ENCODE measurements around the gene CFAP97.

Gene CFAP97

DNA sequence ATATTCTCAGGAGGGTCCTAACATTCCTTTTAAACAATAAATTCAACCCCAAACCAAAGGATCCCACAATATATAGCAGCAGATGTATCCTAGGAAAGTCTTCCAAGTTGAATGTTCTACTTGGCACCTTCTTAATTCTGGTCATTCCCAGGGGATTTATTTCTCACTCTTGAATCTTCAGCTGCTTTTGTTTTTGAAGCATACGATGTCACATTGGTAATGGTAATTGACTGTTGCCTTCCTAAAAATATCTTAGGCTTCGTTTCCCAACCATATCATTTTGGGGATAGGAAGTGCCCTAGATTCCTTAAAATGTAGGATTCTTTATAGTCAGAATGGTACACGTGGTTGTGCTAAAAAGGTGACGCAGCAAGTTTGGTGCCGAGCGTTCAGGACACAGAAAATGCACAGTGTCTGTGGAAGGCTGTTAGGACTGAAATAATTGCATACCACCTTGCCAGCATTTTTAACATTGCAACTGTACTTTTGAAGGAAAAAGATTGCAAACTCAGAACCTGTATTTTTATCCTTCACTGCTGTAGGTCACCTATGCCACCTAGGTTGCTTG is 13.7 kb upstream of the CFAP97 start:
- in situ Hi-C loops (cut with HindIII; ENCODE audit: low sequenced_read_pairs) = no loop called here
- TF ChIP-seq, protein P1, sequence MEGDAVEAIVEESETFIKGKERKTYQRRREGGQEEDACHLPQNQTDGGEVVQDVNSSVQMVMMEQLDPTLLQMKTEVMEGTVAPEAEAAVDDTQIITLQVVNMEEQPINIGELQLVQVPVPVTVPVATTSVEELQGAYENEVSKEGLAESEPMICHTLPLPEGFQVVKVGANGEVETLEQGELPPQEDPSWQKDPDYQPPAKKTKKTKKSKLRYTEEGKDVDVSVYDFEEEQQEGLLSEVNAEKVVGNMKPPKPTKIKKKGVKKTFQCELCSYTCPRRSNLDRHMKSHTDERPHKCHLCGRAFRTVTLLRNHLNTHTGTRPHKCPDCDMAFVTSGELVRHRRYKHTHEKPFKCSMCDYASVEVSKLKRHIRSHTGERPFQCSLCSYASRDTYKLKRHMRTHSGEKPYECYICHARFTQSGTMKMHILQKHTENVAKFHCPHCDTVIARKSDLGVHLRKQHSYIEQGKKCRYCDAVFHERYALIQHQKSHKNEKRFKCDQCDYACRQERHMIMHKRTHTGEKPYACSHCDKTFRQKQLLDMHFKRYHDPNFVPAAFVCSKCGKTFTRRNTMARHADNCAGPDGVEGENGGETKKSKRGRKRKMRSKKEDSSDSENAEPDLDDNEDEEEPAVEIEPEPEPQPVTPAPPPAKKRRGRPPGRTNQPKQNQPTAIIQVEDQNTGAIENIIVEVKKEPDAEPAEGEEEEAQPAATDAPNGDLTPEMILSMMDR (IDR thresholded peaks at IDR 0.05; ENCODE audit: low read depth, low read length, missing control alignments) = no peak
- DNase-seq (ENCODE audit: low read depth) = no peak
- no peak overlapping the region for H3K4me3 ChIP-seq (ENCODE audit: low read depth, low read length)

DNA sequence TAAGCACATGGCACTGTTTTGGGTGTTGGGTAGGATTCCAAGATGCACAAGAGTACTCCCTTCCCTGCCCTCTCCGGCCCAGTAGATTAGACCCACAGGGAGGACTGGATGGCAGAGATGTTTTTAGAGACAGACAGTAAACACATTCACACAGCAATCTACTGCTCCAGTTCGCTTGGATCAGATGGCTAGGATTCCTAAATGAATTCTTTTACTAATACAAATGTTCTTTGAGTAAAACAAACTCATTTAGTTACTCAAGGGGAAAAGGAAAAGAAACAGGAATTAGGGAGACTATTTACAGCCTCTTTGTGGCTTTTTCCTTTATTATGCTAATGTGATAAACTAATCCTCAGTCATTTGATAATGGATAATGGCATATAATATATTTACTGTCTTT is 11.5 kb upstream of the CFAP97 start:
- no peak for DNase-seq (ENCODE audit: low read depth)
- no peak overlapping the region for H3K4me3 ChIP-seq (ENCODE audit: low read depth, low read length)
- TF ChIP-seq, protein P1 (IDR thresholded peaks at IDR 0.05; ENCODE audit: low read depth, low read length, missing control alignments) = no peak
- in situ Hi-C loops (cut with HindIII; ENCODE audit: low sequenced_read_pairs) = no loop called here

DNA sequence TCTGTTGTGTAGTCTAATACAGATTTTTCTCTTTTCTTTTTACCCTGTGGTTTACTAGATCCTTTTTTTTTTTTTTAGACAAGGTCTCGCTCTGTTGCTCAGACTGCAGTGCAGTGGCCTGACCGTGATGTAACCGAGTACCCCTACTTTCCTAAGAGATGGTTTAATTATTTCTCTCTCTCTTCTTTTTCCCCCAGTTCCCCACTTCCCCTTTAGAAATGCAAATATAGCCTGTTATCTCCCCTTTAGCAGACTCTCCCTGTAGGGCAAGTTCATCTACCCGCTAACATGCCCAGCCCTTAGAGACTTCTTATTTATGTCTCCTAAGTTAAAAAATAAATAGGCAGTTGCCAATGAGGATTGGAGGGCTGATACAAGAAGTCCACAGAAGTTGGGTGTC is 10.1 kb upstream of the CFAP97 start:
- no peak overlapping the region for H3K4me3 ChIP-seq (ENCODE audit: low read depth, low read length)
- no peak for DNase-seq (ENCODE audit: low read depth)
- in situ Hi-C loops (cut with HindIII; ENCODE audit: low sequenced_read_pairs) = no loop called here
- TF ChIP-seq, protein P1 (IDR thresholded peaks at IDR 0.05; ENCODE audit: low read depth, low read length, missing control alignments) = no peak

DNA sequence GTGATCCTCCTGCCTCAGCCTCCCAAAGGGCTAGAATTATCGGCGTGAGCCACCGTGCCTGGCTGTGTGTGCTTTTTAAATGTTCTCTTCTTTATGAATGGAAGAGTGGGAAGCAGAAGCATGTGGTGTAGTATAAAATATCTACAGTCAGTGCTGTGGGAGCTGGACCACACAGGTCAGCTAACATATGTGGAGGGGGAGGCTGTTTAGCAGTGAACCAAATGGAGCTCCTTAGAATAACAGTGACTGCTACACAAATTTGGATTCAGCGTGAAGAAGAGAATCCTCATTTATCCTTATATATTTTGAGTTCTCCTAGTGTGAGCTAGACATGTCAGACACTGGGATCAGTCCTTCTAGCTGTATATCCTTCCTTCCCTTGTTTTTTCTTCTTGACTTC is 8.8 kb upstream of the CFAP97 start:
- in situ Hi-C loops (cut with HindIII; ENCODE audit: low sequenced_read_pairs) = no loop called here
- DNase-seq (ENCODE audit: low read depth) = no peak
- no peak overlapping the region for H3K4me3 ChIP-seq (ENCODE audit: low read depth, low read length)
- TF ChIP-seq, protein P1 (IDR thresholded peaks at IDR 0.05; ENCODE audit: low read depth, low read length, missing control alignments) = no peak

DNA sequence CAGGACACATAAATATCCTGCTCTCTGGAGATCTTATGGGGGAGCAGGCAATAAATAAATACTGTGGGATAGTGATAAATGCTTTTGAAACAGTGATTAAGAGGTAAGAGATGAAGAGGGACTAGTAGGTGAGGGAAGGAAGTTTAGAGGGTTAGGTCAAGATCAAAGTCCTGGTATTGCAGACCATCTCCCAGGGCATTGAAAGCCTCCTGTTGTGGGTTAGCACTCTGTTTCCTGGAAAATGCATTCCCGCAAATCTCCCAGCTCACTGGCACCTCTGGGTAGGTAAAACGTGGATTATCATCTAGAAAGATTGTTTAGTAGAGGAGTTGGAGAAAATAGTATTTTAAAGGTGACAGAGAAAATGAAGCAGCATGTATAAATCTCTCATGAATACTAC is 7.8 kb upstream of the CFAP97 start:
- in situ Hi-C loops (cut with HindIII; ENCODE audit: low sequenced_read_pairs) = no loop called here
- H3K4me3 ChIP-seq (ENCODE audit: low read depth, low read length) = peak overlapping the region; percentile 63
- TF ChIP-seq, protein P1 (IDR thresholded peaks at IDR 0.05; ENCODE audit: low read depth, low read length, missing control alignments) = no peak
- no peak for DNase-seq (ENCODE audit: low read depth)

DNA sequence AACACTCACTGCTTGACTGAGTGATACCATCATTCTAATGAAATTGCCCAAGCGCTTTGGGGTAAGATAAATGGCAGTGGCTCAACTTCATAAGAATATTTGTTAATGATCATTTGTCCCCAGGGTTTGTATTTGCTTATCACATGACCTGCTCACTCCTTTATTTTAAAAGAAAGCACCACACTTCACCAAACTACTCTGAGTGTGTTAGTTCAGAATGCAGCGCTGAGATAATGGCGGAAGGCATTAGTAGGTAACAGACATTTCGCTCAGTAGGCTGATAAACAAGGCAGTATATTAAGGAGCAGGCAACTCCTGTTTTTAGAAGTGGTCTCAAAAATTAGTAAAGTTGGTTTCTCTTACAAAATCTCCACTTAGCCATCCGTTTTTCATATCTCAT is 7.2 kb upstream of the CFAP97 start:
- in situ Hi-C loops (cut with HindIII; ENCODE audit: low sequenced_read_pairs) = no loop called here
- no peak for DNase-seq (ENCODE audit: low read depth)
- peak overlapping the region; percentile 63 for H3K4me3 ChIP-seq (ENCODE audit: low read depth, low read length)
- TF ChIP-seq, protein P1 (IDR thresholded peaks at IDR 0.05; ENCODE audit: low read depth, low read length, missing control alignments) = no peak

All from astrocyte of the cerebellum (primary cell).